DMS153 treated with DMSO at 0.1 percent for 48 hours (cell line): ENCODE data around the gene C20orf204.
A peak's percentile ranks its signal among the peaks of the same experiment; 100 is the strongest.
"Not testable (repeated sequence)": the region's sequence is repeated elsewhere in the genome, so short reads cannot be mapped to it uniquely, and the experiment has no call there.

Experiments
- DNase-seq: peaks from one replicate; lab custom pipeline; 2025; ENCODE audit not compliant: unreplicated experiment; lab: John Stamatoyannopoulos, UW

C20orf204 gene

GRCh38 chr20:64082126-64082731 is 46.2 kb downstream of the C20orf204 start:
- DNase-seq, result no peak

- DNase-seq, result no peak
Measured at GRCh38 chr20:64082820-64083377, 46.9 kb downstream of the C20orf204 start.

GRCh38 chr20:64083378-64083803 is 47.4 kb downstream of the C20orf204 start:
- peak; percentile 49 for DNase-seq

GRCh38 chr20:64083804-64084684 is 48.1 kb downstream of the C20orf204 start, which contains the start of gene LKAAEAR1:
Gene LKAAEAR1, minus strand, starts transcription at chr20:64084398. Its CDS starts 179 bp downstream, at chr20:64084219.
- DNase-seq, result no peak

- no peak for DNase-seq
Measured at GRCh38 chr20:64084685-64085152, 48.7 kb downstream of the C20orf204 start.

GRCh38 chr20:64086801-64087200 is 50.8 kb downstream of the C20orf204 start:
- no peak for DNase-seq

GRCh38 chr20:64087226-64087825 is 51.3 kb downstream of the C20orf204 start:
- not testable (repeated sequence) for DNase-seq

- not testable (repeated sequence) for DNase-seq
Measured at GRCh38 chr20:64088586-64088985, 52.6 kb downstream of the C20orf204 start.
